ENCODE data around the gene YY1.
"Not testable (repeated sequence)": the region's sequence is repeated elsewhere in the genome, so short reads cannot be mapped to it uniquely, and the experiment has no call there.

Gene YY1

GRCh38 chr14:100213956-100214769 is 24.8 kb upstream of the YY1 start:
- DNase-seq = peak; percentile 95

- no peak for DNase-seq
These were observed 24.2 kb upstream of the YY1 start for GRCh38 chr14:100214770-100215083.

GRCh38 chr14:100215330-100215885 is 23.5 kb upstream of the YY1 start:
- DNase-seq = no peak

GRCh38 chr14:100219126-100219785 is 19.7 kb upstream of the YY1 start:
- no peak for DNase-seq

- DNase-seq = peak; percentile 79
These were observed 17.3 kb upstream of the YY1 start for GRCh38 chr14:100221533-100222223.

GRCh38 chr14:100222224-100223093 is 16.5 kb upstream of the YY1 start:
- no peak for DNase-seq

- no peak for DNase-seq
These were observed 15.4 kb upstream of the YY1 start for GRCh38 chr14:100223332-100224201.

- no peak for DNase-seq
These were observed 14.6 kb upstream of the YY1 start for GRCh38 chr14:100224229-100224866.

GRCh38 chr14:100225169-100225568 is 13.8 kb upstream of the YY1 start:
- no peak for DNase-seq

- no peak for DNase-seq
These were observed 8.6 kb upstream of the YY1 start for GRCh38 chr14:100230361-100230760.

- no peak for DNase-seq
These were observed 4.4 kb upstream of the YY1 start for GRCh38 chr14:100234511-100234910.

GRCh38 chr14:100236271-100236818 is 2.6 kb upstream of the YY1 start:
- DNase-seq = not testable (repeated sequence)

GRCh38 chr14:100236881-100237280 is 2.1 kb upstream of the YY1 start:
- no peak for DNase-seq

- peak; percentile 73 for DNase-seq
These were observed 1.1 kb upstream of the YY1 start for GRCh38 chr14:100237735-100238418.

GRCh38 chr14:100239211-100239839 is 381 bp downstream of the YY1 start:
- peak; percentile 54 for DNase-seq

GRCh38 chr14:100239840-100240667 is 1.1 kb downstream of the YY1 start:
- peak; percentile 90 for DNase-seq

GRCh38 chr14:100240668-100241032 is 1.7 kb downstream of the YY1 start:
- DNase-seq = no peak

- no peak for DNase-seq
These were observed 2.3 kb downstream of the YY1 start for GRCh38 chr14:100241279-100241678.

- DNase-seq = no peak
These were observed 4.1 kb downstream of the YY1 start for GRCh38 chr14:100243020-100243419.

All from activated CD4-positive, alpha-beta T cell treated with anti-CD3 and anti-CD28 coated beads for 48 hours (primary cell).